PC-3 (cell line): ENCODE data around the gene STRIP1. TPM values are rescaled to one million over a fixed set of nuclear protein-coding genes. Genes with fewer than 3 reads are reported as not detected.
A peak's percentile ranks its signal among the peaks of the same experiment; 100 is the strongest.
"Not testable (repeated sequence)": the region's sequence is repeated elsewhere in the genome, so short reads cannot be mapped to it uniquely, and the experiment has no call there.

ENCODE experiments used
- ATAC-seq: fragments of 200-7000 bp; cut with Tn5 transposase; 2 replicates; pipeline ENCODE4 v1.9.1; 2020; ENCODE audit warnings: mild to moderate bottlenecking, moderate library complexity
- BruUV-seq: library from RNA; stranded (reverse); fragments of 400-500 nt; replicated peaks from 2 replicates; lab custom pipeline; 2021; lab: Mats Ljungman, UMichigan
- CTCF ChIA-PET: fragments of 300-600 bp; sonication (Branson Sonifier 250); formaldehyde crosslinking; loops from one replicate; lab custom pipeline; 2022; ENCODE audit warnings: antibody characterized with exemption; lab: Charles Lee
- POLR2A ChIA-PET: fragments of 300-600 bp; sonication (Branson Sonifier 250); formaldehyde crosslinking; loops from one replicate; lab custom pipeline; 2022; ENCODE audit warnings: antibody characterized with exemption; ENCODE audit not compliant: unreplicated experiment; lab: Charles Lee
- DNase-seq: peaks from one replicate; pipeline ENCODE4 v3.0.0-alpha.2; 2015
- H2AFZ ChIP-seq: fragments of 300-600 bp; sonication (generic); 2 replicates; pipeline ENCODE4 v1.6.0; 2016; ENCODE audit warnings: antibody characterized with exemption, low read length
- H3F3A ChIP-seq: fragments of 300-600 bp; sonication (generic); one replicate; pipeline ENCODE4 v1.6.0; 2017; ENCODE audit warnings: antibody characterized with exemption, low read length, control low read depth, mild to moderate bottlenecking; ENCODE audit not compliant: unreplicated experiment
- H3K27ac ChIP-seq: fragments of 300-600 bp; sonication (generic); 2 replicates; pipeline ENCODE4 v1.5.1; 2016; ENCODE audit warnings: mild to moderate bottlenecking, low read length
- H3K27me3 ChIP-seq: fragments of 300-600 bp; sonication (generic); 2 replicates; pipeline ENCODE4 v1.6.1; 2016; ENCODE audit warnings: low read length, mixed read lengths
- H3K36me3 ChIP-seq: fragments of 300-600 bp; sonication (generic); 2 replicates; pipeline ENCODE4 v1.6.1; 2016; ENCODE audit warnings: low read depth, mixed run types, low read length, mixed read lengths
- H3K4me1 ChIP-seq: fragments of 300-600 bp; sonication (generic); 2 replicates; pipeline ENCODE4 v1.5.1; 2016; ENCODE audit warnings: low read length; ENCODE audit not compliant: insufficient read depth
- H3K4me2 ChIP-seq: fragments of 300-600 bp; sonication (generic); 2 replicates; pipeline ENCODE4 v1.6.0; 2016; ENCODE audit warnings: low read length
- H3K4me3 ChIP-seq: fragments of 300-600 bp; sonication (generic); 2 replicates; pipeline ENCODE4 v1.5.1; 2016; ENCODE audit warnings: mild to moderate bottlenecking, low read length, mixed read lengths
- H3K79me2 ChIP-seq: fragments of 300-600 bp; sonication (generic); 2 replicates; pipeline ENCODE4 v1.6.1; 2017; ENCODE audit warnings: low read length, mixed read lengths
- H3K9ac ChIP-seq: fragments of 300-600 bp; sonication (generic); 2 replicates; pipeline ENCODE4 v1.6.0; 2016; ENCODE audit warnings: mild to moderate bottlenecking, low read length
- H3K9me2 ChIP-seq: fragments of 300-600 bp; sonication (generic); replicated peaks from 2 replicates; pipeline ENCODE4 v1.6.1; 2016; ENCODE audit warnings: mixed run types, low read length, mixed read lengths
- H3K9me3 ChIP-seq: fragments of 300-600 bp; sonication (generic); 2 replicates; pipeline ENCODE4 v1.6.1; 2016; ENCODE audit warnings: low read length, mixed read lengths
- H4K20me1 ChIP-seq: fragments of 300-600 bp; sonication (generic); 2 replicates; pipeline ENCODE4 v1.6.1; 2016; ENCODE audit warnings: low read length, mixed read lengths
- CTCF ChIP-seq: fragments of 300-600 bp; sonication (generic); conservative IDR thresholded peaks from 2 replicates; pipeline ENCODE4 v1.5.1; 2017; ENCODE audit warnings: antibody characterized with exemption, low read depth, mild to moderate bottlenecking, low read length
- EZH2 ChIP-seq: fragments of 300-600 bp; sonication (generic); IDR thresholded peaks from one replicate; pipeline ENCODE4 v1.6.1; 2017; ENCODE audit warnings: antibody characterized with exemption, mild to moderate bottlenecking, low read length; ENCODE audit not compliant: unreplicated experiment
- EZH2phosphoT487 ChIP-seq: fragments of 300-600 bp; sonication (generic); IDR thresholded peaks from 2 replicates; pipeline ENCODE4 v1.6.1; 2018; ENCODE audit warnings: mild to moderate bottlenecking, antibody characterized with exemption, low read length, borderline replicate concordance
- intact Hi-C: fragments of 100-400 bp; cut with micrococcal nuclease; formaldehyde crosslinking; loops from 2 replicates; pipeline ENCODE4 v1.9.0; 2023
- total RNA-seq: library from RNA; depleted of rRNA; stranded (reverse); fragments of >200 nt; gene quantifications from 2 replicates; pipeline ENCODE4 v1.2.3, GENCODE V29; 2014

STRIP1 gene
- total RNA-seq, 1 experiment from 2014 or later: 41.4 TPM

DNA sequence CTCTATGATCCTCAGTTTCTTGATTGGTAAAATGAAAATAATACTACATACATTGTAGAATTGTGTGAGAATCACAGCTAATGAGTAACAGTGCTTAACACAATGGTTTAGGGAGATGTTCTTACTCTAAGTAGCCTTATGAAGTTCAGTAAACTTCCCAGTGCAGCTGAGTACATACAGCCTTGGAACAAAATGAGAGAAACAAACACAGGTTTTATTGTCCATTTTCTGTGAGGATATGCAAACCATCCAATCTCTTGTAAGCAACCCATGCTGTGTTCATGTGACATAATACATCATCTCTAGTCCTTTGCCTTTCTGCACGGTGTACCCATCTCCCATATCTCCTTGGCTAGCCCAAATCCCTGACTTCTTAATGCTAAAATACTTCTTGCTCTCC, 14.7 kb upstream of the STRIP1 start:
- Histone ChIP-seq H3K36me3 (peaks cover 88% of the 10 kb centered on the region), H3K79me2 (no peaks in the 10 kb centered on the region), H3K27me3 (no peaks in the 10 kb centered on the region), H3K4me3 (no peak overlapping the region), H4K20me1 (no peaks in the 10 kb centered on the region), H3K4me2 (no peak overlapping the region), H3K27ac (no peak overlapping the region), H3K9me2 (no peaks in the 10 kb centered on the region), H2AFZ (no peak overlapping the region), H3K9me3 (no peaks in the 10 kb centered on the region), H3F3A (no peaks in the 10 kb centered on the region), H3K4me1 (peaks cover 6% of the 10 kb centered on the region; the same call in 1 of the 2 replicates), H3K9ac (no peak overlapping the region)
- intact Hi-C loops: no loop called here
- ChIA-PET POLR2A (interaction anchor here (0.6 kb wide), 1 partner anchor 41 kb away, joined by 3 read pairs; no protein-coding TSS in a partner anchor), CTCF (no interaction called here)
- BruUV-seq: no TSS peak
- no peak for DNase-seq
- ATAC-seq: peak; percentile 31
- TF ChIP-seq EZH2 (no peak), CTCF (no peak), EZH2phosphoT487 (no peak)

DNA sequence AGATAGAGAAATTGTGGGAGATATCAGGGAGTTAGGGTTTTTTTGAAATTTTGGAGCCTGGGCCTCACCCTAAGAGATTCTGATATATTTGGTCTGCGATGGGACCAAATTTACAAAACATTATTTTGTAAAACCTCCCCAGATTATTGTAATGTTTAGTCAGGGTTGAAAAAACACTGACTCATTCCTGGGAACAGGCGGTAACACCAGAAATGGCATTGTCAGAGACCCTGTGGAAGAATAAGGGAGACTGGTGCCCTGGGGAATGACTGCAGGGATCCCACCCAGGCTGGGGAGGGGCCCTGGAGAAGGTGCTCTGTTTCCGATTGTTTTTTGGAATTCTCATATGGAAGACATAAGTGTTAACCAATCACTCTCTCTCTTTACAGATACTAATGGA, 13.1 kb upstream of the STRIP1 start:
- no peaks in the 10 kb centered on the region for H3K9me3 ChIP-seq
- ChIA-PET CTCF (no interaction called here), POLR2A (no interaction called here)
- no peak overlapping the region for H3K4me2 ChIP-seq
- H3K4me1 ChIP-seq: peaks cover 6% of the 10 kb centered on the region; the same call in 1 of the 2 replicates
- DNase-seq (peak; percentile 31), ATAC-seq (peak; percentile 79)
- no peak overlapping the region for H3K9ac ChIP-seq
- intact Hi-C loops: no loop called here
- no peaks in the 10 kb centered on the region for H3K27me3 ChIP-seq
- no peak for TF ChIP-seq EZH2phosphoT487
- no peak for TF ChIP-seq EZH2
- H2AFZ ChIP-seq: no peak overlapping the region
- no peaks in the 10 kb centered on the region for H3F3A ChIP-seq
- no TSS peak for BruUV-seq
- no peaks in the 10 kb centered on the region for H3K79me2 ChIP-seq
- H3K36me3 ChIP-seq: peaks cover 78% of the 10 kb centered on the region
- H3K4me3 ChIP-seq: no peak overlapping the region
- H3K9me2 ChIP-seq: no peaks in the 10 kb centered on the region
- H3K27ac ChIP-seq: no peak overlapping the region
- H4K20me1 ChIP-seq: no peaks in the 10 kb centered on the region

- intact Hi-C loops: no loop called here
- no peak for TF ChIP-seq EZH2
- no peak for TF ChIP-seq EZH2phosphoT487
- no peak for TF ChIP-seq CTCF
- Histone ChIP-seq H3K79me2 (no peaks in the 10 kb centered on the region), H3K4me2 (no peak overlapping the region), H2AFZ (no peak overlapping the region), H3K4me1 (peaks cover 6% of the 10 kb centered on the region; the same call in 1 of the 2 replicates), H3K9me3 (no peaks in the 10 kb centered on the region), H3K9me2 (no peaks in the 10 kb centered on the region), H3K4me3 (no peak overlapping the region), H3K27me3 (no peaks in the 10 kb centered on the region), H3K27ac (no peak overlapping the region), H3K36me3 (peaks cover 44% of the 10 kb centered on the region), H3K9ac (no peak overlapping the region), H4K20me1 (no peaks in the 10 kb centered on the region), H3F3A (no peaks in the 10 kb centered on the region)
- BruUV-seq: no TSS peak
- CTCF ChIA-PET: interaction anchor here (0.5 kb wide), 1 partner anchor 42 kb away, joined by 6 read pairs; no protein-coding TSS in a partner anchor
- DNase-seq (no peak), ATAC-seq (no peak)
- POLR2A ChIA-PET: no interaction called here
These were observed 9.8 kb upstream of the STRIP1 start for GRCh38 chr1:110024613-110025012.

DNA sequence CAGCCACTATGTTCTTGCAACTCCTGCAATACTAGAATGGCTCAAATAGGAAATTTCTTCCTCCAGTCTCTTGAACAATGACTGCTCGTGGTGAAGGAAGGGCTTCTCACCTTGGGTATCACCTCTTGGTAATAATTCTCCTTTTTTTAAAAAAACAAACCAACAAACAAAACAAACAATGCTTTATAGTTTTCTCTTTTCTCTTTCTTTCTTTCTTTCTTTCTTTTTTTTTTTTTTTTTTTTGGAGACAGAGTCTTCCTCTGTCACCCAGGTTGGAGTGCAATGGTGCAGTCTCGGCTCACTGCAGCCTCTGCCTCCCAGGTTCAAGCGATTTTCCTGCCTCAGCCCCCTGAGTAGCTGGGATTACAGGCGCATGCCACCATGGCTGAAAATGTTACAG, 3.7 kb upstream of the STRIP1 start:
- CTCF ChIA-PET: interaction anchor here (0.6 kb wide), 1 partner anchor 138 kb away, joined by 3 read pairs; no protein-coding TSS in a partner anchor
- H3K36me3 ChIP-seq, H2AFZ ChIP-seq, DNase-seq, H3K9me3 ChIP-seq, H3F3A ChIP-seq, H3K9ac ChIP-seq, H3K4me2 ChIP-seq, ATAC-seq, H4K20me1 ChIP-seq, BruUV-seq, H3K27me3 ChIP-seq, intact Hi-C loops, H3K4me3 ChIP-seq, H3K9me2 ChIP-seq, H3K27ac ChIP-seq, POLR2A ChIA-PET: not testable (repeated sequence)
- H3K4me1 ChIP-seq: peaks cover 18% of the 10 kb centered on the region
- H3K79me2 ChIP-seq: peaks cover 13% of the 10 kb centered on the region
